Fibroblast of pulmonary artery (primary cell): ENCODE results near the gene LPCAT4.
A peak's percentile ranks its signal among the peaks of the same experiment; 100 is the strongest.

Experiments
- DNase-seq: peaks from one replicate; pipeline ENCODE4 v3.0.0-alpha.2; 2010; ENCODE audit warnings: low read depth
- H3K4me3 ChIP-seq: replicated peaks from 2 replicates; pipeline ENCODE4 v1.5.1; 2011; ENCODE audit warnings: low read depth, mild to moderate bottlenecking, control low read depth, low read length, moderate library complexity
- CTCF ChIP-seq: IDR thresholded peaks from 2 replicates; pipeline ENCODE4 v1.5.1; 2011; ENCODE audit warnings: mild to moderate bottlenecking, control low read depth, low read length, inconsistent platforms; ENCODE audit errors: missing control alignments

The LPCAT4 gene

GRCh38 chr15:34374816-34375215 is 7.8 kb upstream of the LPCAT4 start:
- no peak overlapping the region for H3K4me3 ChIP-seq
- no peak for DNase-seq
- TF ChIP-seq CTCF: no peak

GRCh38 chr15:34373951-34374350 is 7.0 kb upstream of the LPCAT4 start:
- TF ChIP-seq CTCF: no peak
- H3K4me3 ChIP-seq: no peak overlapping the region
- no peak for DNase-seq

- H3K4me3 ChIP-seq: no peak overlapping the region
- no peak for TF ChIP-seq CTCF
- no peak for DNase-seq
Observed at GRCh38 chr15:34370643-34371042, 3.6 kb upstream of the LPCAT4 start.

- no peak for DNase-seq
Observed at GRCh38 chr15:34370129-34370528, 3.1 kb upstream of the LPCAT4 start.

GRCh38 chr15:34366271-34367065 is 528 bp downstream of the LPCAT4 start:
- peak overlapping the region; percentile 85 for H3K4me3 ChIP-seq
- TF ChIP-seq CTCF: no peak
- DNase-seq: peak; percentile 56

More at GRCh38 chr15:34370129-34370528, 3.1 kb upstream of the LPCAT4 start:
- no peak for TF ChIP-seq CTCF
- H3K4me3 ChIP-seq: no peak overlapping the region

GRCh38 chr15:34365836-34366235 is 1.2 kb downstream of the LPCAT4 start:
- H3K4me3 ChIP-seq: peak overlapping the region; percentile 85
- no peak for DNase-seq
- no peak for TF ChIP-seq CTCF
